ENCODE results near the gene ESPL1. TPM values are rescaled to one million over a fixed set of nuclear protein-coding genes. Genes with fewer than 3 reads are reported as not detected.

Gene ESPL1
- total RNA-seq, 2 experiments from 2014 or later, result 53.3 to 54.2 TPM

- Mint-ChIP-seq H3K4me1 (ENCODE audit: low read depth) (peaks cover 57% of the 10 kb centered on the region), H3K36me3 (ENCODE audit: low read depth) (no peaks in the 10 kb centered on the region), H3K27ac (peak overlapping the region; percentile 50), H3K9me3 (no peaks in the 10 kb centered on the region), H3K4me3 (no peak overlapping the region), H3K27me3 (ENCODE audit: low read depth) (no peaks in the 10 kb centered on the region)
- DNase-seq, result no peak
- intact Hi-C loops (cut with micrococcal nuclease), result loop anchor here (5.0 kb wide), 2 partner anchors 198 to 503 kb away; partner anchors contain the start of genes AMHR2 and CALCOCO1
- CTCF ChIA-PET, result interaction anchor here (1.1 to 2.1 kb wide), 3 partner anchors 10 to 97 kb away, joined by 3 to 11 read pairs (median 6); partner anchors contain the start of gene AAAS
These were observed 43.8 kb upstream of the ESPL1 start for GRCh38 chr12:53224061-53224896.

GRCh38 chr12:53224897-53225634 is 43.0 kb upstream of the ESPL1 start:
- H3K9me3 Mint-ChIP-seq, result no peaks in the 10 kb centered on the region
- no peaks in the 10 kb centered on the region for H3K27me3 Mint-ChIP-seq (ENCODE audit: low read depth)
- intact Hi-C loops (cut with micrococcal nuclease), result loop anchor here (5.0 kb wide), 2 partner anchors 197 to 502 kb away; partner anchors contain the start of genes AMHR2 and CALCOCO1
- no peaks in the 10 kb centered on the region for H3K36me3 Mint-ChIP-seq (ENCODE audit: low read depth)
- H3K4me1 Mint-ChIP-seq (ENCODE audit: low read depth), result peaks cover 57% of the 10 kb centered on the region
- no peak for DNase-seq
- H3K27ac Mint-ChIP-seq, result no peak overlapping the region
- H3K4me3 Mint-ChIP-seq, result no peak overlapping the region
- CTCF ChIA-PET, result interaction anchor here (0.6 to 1.4 kb wide), 4 partner anchors 60 to 347 kb away, joined by 3 read pairs; partner anchors contain the start of gene AAAS

- intact Hi-C loops (cut with micrococcal nuclease), result no loop called here
- H3K36me3 Mint-ChIP-seq (ENCODE audit: low read depth), result no peaks in the 10 kb centered on the region
- H3K9me3 Mint-ChIP-seq, result no peaks in the 10 kb centered on the region
- H3K27ac Mint-ChIP-seq, result no peak overlapping the region
- H3K4me3 Mint-ChIP-seq, result no peak overlapping the region
- H3K27me3 Mint-ChIP-seq (ENCODE audit: low read depth), result no peaks in the 10 kb centered on the region
- CTCF ChIA-PET, result interaction anchor here (0.6 to 1.4 kb wide), 4 partner anchors 59 to 346 kb away, joined by 3 read pairs; partner anchors contain the start of gene AAAS
- peaks cover 55% of the 10 kb centered on the region for H3K4me1 Mint-ChIP-seq (ENCODE audit: low read depth)
- DNase-seq, result no peak
These were observed 42.3 kb upstream of the ESPL1 start for GRCh38 chr12:53225635-53226424.

GRCh38 chr12:53226815-53227214 is 41.3 kb upstream of the ESPL1 start:
- intact Hi-C loops (cut with micrococcal nuclease), result no loop called here
- H3K4me1 Mint-ChIP-seq (ENCODE audit: low read depth), result peaks cover 55% of the 10 kb centered on the region
- no peaks in the 10 kb centered on the region for H3K9me3 Mint-ChIP-seq
- H3K27ac Mint-ChIP-seq, result no peak overlapping the region
- DNase-seq, result no peak
- H3K27me3 Mint-ChIP-seq (ENCODE audit: low read depth), result no peaks in the 10 kb centered on the region
- CTCF ChIA-PET, result interaction anchor here (1.4 kb wide), 1 partner anchor 94 kb away, joined by 3 read pairs; the partner anchor contains the start of gene AAAS
- no peaks in the 10 kb centered on the region for H3K36me3 Mint-ChIP-seq (ENCODE audit: low read depth)
- H3K4me3 Mint-ChIP-seq, result no peak overlapping the region

GRCh38 chr12:53227341-53227740 is 40.8 kb upstream of the ESPL1 start:
- CTCF ChIA-PET, result interaction anchor here (0.7 kb wide), 1 partner anchor 17 kb away, joined by 3 read pairs; no protein-coding TSS in a partner anchor
- Mint-ChIP-seq H3K36me3 (ENCODE audit: low read depth) (no peaks in the 10 kb centered on the region), H3K4me3 (no peak overlapping the region), H3K27ac (no peak overlapping the region), H3K4me1 (ENCODE audit: low read depth) (peaks cover 52% of the 10 kb centered on the region), H3K9me3 (no peaks in the 10 kb centered on the region), H3K27me3 (ENCODE audit: low read depth) (no peaks in the 10 kb centered on the region)
- no peak for DNase-seq
- intact Hi-C loops (cut with micrococcal nuclease), result no loop called here

GRCh38 chr12:53227836-53228235 is 40.3 kb upstream of the ESPL1 start:
- no peak overlapping the region for H3K4me3 Mint-ChIP-seq
- CTCF ChIA-PET, result interaction anchor here (0.7 kb wide), 1 partner anchor 18 kb away, joined by 3 read pairs; no protein-coding TSS in a partner anchor
- intact Hi-C loops (cut with micrococcal nuclease), result no loop called here
- H3K27ac Mint-ChIP-seq, result peak overlapping the region; percentile 32
- no peaks in the 10 kb centered on the region for H3K9me3 Mint-ChIP-seq
- DNase-seq, result no peak
- no peaks in the 10 kb centered on the region for H3K27me3 Mint-ChIP-seq (ENCODE audit: low read depth)
- H3K4me1 Mint-ChIP-seq (ENCODE audit: low read depth), result peaks cover 52% of the 10 kb centered on the region
- H3K36me3 Mint-ChIP-seq (ENCODE audit: low read depth), result no peaks in the 10 kb centered on the region

- CTCF ChIA-PET, result interaction anchor here (0.6 to 1.4 kb wide), 5 partner anchors 15 to 123 kb away, joined by 3 to 4 read pairs (median 3); partner anchors contain the start of genes AAAS and ESPL1
- H3K4me3 Mint-ChIP-seq, result no peak overlapping the region
- no peaks in the 10 kb centered on the region for H3K36me3 Mint-ChIP-seq (ENCODE audit: low read depth)
- H3K9me3 Mint-ChIP-seq, result no peaks in the 10 kb centered on the region
- intact Hi-C loops (cut with micrococcal nuclease), result no loop called here
- H3K27ac Mint-ChIP-seq, result no peak overlapping the region
- DNase-seq, result no peak
- H3K27me3 Mint-ChIP-seq (ENCODE audit: low read depth), result no peaks in the 10 kb centered on the region
- H3K4me1 Mint-ChIP-seq (ENCODE audit: low read depth), result peaks cover 49% of the 10 kb centered on the region
These were observed 38.6 kb upstream of the ESPL1 start for GRCh38 chr12:53229454-53229853.

GRCh38 chr12:53230108-53230845 is 37.8 kb upstream of the ESPL1 start:
- no peak for DNase-seq
- Mint-ChIP-seq H3K27me3 (ENCODE audit: low read depth) (no peaks in the 10 kb centered on the region), H3K9me3 (no peaks in the 10 kb centered on the region), H3K4me3 (no peak overlapping the region), H3K27ac (no peak overlapping the region), H3K4me1 (ENCODE audit: low read depth) (peaks cover 47% of the 10 kb centered on the region), H3K36me3 (ENCODE audit: low read depth) (no peaks in the 10 kb centered on the region)
- intact Hi-C loops (cut with micrococcal nuclease), result no loop called here
- CTCF ChIA-PET, result interaction anchor here (0.6 to 1.4 kb wide), 3 partner anchors 16 to 122 kb away, joined by 3 to 4 read pairs (median 3); partner anchors contain the start of gene ESPL1

- no peak for DNase-seq
- intact Hi-C loops (cut with micrococcal nuclease), result no loop called here
- Mint-ChIP-seq H3K4me3 (peak overlapping the region; percentile 30), H3K27me3 (ENCODE audit: low read depth) (no peaks in the 10 kb centered on the region), H3K9me3 (no peaks in the 10 kb centered on the region), H3K4me1 (ENCODE audit: low read depth) (peaks cover 58% of the 10 kb centered on the region), H3K27ac (no peak overlapping the region), H3K36me3 (ENCODE audit: low read depth) (no peaks in the 10 kb centered on the region)
- CTCF ChIA-PET, result interaction anchor here (0.6 kb wide), 1 partner anchor 14 kb away, joined by 3 read pairs; no protein-coding TSS in a partner anchor
These were observed 36.5 kb upstream of the ESPL1 start for GRCh38 chr12:53231671-53231920.

GRCh38 chr12:53231921-53232645 is 36.0 kb upstream of the ESPL1 start, which contains the start of gene RARG:
TSS of gene RARG (minus strand) at chr12:53232209. CDS start at chr12:53227545, 4,664 bp downstream.
- CTCF ChIA-PET, result interaction anchor here (0.6 to 2.5 kb wide), 2 partner anchors 14 to 18 kb away, joined by 3 to 12 read pairs; no protein-coding TSS in a partner anchor
- Mint-ChIP-seq H3K27me3 (ENCODE audit: low read depth) (no peaks in the 10 kb centered on the region), H3K9me3 (no peaks in the 10 kb centered on the region)

More at GRCh38 chr12:53231921-53232645, 36.0 kb upstream of the ESPL1 start, which contains the start of gene RARG:
- intact Hi-C loops (cut with micrococcal nuclease), result loop anchor here (1.0 kb wide), 1 partner anchor 9 kb away; no protein-coding TSS in a partner anchor
- Mint-ChIP-seq H3K4me1 (ENCODE audit: low read depth) (peaks cover 59% of the 10 kb centered on the region), H3K27ac (peak within 1 kb of the TSS; percentile 27), H3K4me3 (peak within 1 kb of the TSS; percentile 82), H3K36me3 (ENCODE audit: low read depth) (no peaks in the 10 kb centered on the region)
- peak; percentile 70 for DNase-seq

Data from activated naive CD4-positive, alpha-beta T cell treated with anti-CD3 and anti-CD28 coated beads for 36 hours (primary cell).